Activated CD8-positive, alpha-beta memory T cell treated with anti-CD3 and anti-CD28 coated beads for 24 hours (primary cell): ENCODE data around the gene GHRH.

Source experiments
- DNase-seq: peaks from one replicate; pipeline ENCODE4 v3.0.0-alpha.2; 2020

Gene GHRH

DNA sequence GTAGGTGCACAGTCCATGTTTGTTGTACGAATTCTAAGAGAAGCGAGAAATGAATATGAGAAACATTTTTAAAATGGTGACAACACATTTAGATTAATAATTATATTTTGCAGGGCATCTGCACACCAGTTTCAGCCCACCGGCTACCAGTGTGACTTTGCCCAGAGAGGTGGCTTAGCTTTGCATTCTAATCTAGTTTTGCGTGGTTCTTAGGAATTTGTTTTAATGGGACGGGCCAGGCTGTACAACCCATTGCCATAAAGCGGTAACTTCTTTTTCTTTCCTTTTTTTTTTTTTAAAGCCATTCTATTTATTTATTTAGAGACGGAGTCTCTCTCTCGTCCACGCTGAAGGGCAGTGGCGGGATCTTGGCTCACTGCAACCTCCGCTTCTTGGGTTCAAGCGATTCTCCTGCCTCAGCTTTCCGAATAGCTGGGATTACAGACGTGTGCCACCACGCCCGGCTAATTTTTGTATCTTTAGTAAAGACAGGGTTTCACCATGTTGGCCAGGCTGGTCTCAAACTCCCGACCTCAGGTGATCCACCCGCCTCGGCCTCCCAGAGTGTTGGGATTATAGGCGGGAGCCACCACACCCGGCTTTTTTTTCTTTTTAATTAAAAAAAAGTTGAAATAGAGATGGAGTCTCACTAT is 28.7 kb upstream of the GHRH start:
- DNase-seq: no peak

DNA sequence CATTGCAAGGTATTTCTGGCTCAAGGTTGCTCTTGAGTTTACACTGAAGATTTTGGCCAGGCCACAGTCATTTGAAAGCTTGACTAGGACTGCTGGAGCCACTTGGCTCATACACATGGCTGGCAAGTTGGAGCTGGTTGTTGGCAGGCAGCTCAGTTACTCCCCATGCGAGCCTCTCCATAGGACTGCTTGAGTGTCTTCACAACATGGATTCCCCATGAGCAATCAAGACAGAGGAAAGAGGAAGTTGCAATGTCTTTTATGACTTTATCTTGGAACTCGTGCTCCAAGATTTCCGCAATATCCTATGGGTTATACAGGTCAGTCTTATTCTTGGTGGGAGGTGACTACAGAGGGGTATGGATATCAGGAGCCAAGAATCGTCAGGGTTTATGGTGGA is 26.5 kb upstream of the GHRH start:
- no peak for DNase-seq

DNA sequence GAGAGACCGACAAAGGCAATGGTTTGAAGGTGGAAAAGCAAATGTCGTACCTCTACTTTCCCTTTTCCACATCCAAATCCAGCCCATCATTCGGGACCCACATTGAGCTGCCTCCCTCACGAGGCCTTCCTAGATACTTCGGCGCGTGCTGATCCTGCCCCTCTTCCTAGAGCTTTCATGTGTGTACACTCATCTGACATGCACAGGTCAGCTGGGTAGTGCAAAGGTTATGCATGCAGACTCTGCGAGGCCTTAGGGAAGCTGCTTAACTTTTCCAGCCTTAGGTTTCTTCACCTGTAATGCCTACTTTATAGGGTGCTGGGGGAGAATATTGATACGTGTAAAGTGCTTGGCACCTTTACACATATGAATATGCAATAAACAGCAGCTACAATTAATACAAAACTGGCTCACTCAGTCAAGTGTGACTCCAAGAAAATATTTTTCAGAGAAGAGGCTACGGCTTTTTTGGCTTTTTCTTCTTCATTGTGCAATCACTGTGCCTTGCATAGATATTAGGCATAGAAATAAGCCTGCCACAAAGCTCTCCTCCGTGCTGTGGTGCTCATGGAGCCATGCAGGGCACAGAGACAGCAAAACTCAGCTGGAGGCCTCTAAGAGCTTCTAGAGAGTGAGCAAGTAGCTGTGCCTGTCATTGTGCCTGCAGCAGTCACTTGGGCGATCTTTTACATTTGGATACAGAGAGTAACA is 24.2 kb upstream of the GHRH start:
- no peak for DNase-seq

DNA sequence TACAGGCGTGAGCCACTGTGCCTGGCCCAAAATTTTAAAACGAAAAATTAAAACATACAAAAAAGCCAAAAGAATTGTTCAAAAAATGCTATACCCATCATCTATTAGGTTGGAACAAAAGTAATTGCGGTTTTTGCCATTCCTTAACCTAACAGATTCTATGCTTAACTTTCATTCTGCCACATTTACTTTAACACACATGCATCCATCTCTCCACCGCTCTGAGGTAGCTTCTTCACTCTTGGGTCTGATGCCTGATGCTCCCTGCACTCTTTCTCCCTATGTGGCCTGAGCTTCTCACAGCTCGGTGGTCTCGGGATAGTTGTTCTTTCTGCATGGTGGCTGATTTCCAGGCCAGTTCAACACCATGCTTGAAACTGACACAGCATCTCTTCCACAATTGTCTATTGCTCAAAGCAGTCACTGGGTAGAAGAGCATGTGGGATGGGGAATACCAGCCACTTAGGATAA is 23.1 kb upstream of the GHRH start:
- no peak for DNase-seq

DNA sequence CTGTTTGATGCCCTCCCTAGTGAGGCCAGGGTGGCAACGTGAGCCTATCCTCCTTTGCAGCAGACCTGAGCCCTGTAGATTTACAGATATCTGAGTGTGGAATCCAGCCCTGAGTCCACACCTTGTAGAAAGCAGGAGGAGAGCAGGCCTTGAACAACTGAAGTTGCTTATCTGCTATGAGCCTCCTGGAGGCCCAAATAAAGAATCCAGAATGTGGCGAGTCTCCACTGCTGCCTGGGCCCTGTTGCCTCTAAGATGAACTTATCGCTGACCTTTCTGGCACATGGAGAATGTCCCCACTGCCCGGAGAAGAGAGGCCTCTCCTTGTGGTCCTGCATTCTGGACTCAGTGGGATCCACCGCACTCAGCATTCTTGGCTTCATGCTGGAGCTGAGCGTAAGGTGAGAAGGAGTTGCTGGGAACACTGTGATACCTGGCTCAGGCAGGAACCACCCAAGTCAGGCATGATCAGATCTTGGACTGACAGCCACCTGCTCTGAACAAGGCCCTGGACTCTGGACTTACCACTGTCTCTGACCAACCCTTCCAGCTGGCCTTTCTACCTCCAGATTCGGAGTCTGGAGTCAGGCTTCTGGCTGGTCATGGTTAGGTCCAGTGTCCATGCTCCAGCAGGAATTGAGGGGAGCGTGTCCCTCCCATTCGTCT is 22.0 kb upstream of the GHRH start:
- no peak for DNase-seq

DNA sequence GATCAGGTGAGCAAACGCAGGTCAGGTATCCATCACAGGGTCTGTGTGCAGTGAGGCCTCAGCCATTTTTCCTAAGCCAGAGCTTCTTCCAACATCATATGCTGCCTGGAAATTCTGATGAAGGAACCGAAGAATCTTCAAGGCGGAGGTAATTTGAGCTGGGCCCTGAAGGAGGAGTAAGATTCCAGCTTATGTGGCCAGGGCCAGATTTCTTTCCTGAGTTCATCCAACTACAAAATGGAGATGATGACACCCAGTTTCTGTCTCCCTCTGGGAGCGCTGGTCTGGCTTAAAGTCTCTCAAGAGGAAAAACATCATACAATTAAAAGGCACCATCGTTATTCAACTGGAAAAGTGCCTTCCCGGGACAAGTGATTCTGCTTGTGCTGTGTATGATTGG is 20.9 kb upstream of the GHRH start:
- DNase-seq: no peak

DNA sequence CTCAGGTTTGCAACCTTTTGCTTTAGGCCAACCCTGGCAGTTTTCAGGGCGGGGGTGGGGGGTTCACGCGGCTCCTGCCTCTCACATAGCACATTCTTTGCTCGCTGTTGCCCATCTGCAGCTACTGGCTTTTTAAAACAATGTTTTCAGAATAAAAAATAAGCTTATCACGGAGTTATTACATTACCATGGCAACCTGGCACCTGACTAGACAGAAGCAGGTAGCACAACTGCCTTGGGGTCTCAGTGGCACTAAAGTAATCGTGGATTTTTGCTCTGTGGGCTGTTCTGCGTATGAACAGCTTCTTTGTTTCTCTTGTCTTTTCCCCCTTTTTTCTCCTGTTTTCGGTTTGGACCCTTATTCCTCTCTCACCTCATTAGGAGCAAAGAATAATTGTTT is 18.8 kb upstream of the GHRH start:
- no peak for DNase-seq

DNA sequence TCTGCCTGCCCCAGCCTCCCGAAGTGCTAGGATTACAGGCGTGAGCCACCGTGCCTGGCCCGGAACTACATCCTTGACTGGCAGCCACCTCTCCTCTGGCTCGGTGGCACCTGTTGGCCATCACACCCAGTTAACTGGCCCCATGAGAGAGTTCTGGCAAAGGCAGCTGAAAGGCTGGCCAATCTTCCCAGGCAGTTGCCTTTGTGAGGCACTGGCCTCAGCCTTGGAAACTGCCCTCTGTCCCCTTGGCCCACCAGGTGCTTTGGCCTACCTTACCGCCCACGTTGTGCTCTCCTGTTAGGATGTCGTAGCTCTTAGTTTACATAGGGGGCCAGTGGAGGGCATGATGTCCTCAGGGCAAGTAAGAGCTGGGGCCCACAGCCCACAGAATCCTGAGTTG is 18.2 kb upstream of the GHRH start:
- no peak for DNase-seq

DNA sequence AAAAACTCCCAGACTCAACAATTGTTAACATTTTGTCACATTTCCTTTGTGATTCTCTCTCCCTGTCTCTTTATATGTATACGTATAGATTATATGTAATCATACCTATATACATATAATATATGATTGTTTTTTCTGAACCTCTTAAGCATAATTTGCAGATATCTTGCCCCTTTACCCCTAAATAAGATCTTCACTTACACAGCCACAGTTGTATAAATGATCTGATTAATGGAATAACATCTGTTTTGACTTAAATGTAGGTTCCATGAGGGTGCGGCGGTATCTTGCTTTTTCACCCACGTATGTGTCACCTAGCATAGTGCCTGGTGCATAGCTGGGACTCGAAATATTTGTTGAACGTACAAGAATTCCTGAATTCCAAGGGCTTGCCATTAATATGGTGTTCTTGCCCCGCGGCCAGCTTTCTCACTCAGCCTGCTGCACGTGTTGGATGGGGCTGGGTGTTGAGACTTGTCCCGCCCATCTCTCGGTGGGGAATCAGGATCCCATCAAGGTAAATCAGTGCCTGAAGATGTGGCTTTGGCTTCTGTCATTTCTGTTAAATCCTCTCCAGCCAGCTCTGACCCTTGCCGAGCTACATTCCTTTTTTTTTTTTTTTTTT is 17.5 kb upstream of the GHRH start:
- DNase-seq: no peak

DNA sequence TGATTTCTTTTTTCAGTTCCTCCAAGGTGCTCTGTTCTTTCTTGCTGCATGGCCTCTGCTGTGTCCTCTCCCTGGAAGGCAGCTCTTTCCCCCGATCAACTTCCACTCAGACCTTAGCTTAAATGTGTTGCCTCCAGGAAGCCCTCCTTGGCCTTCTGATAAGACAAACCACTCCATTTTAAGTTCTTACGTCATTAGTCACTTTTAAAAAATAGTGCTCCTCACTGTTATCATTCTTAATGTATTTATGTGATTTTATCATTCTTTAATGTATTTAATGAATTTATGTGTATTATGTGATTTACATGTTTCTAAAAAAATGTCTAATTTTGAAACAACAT is 15.6 kb upstream of the GHRH start:
- no peak for DNase-seq

DNA sequence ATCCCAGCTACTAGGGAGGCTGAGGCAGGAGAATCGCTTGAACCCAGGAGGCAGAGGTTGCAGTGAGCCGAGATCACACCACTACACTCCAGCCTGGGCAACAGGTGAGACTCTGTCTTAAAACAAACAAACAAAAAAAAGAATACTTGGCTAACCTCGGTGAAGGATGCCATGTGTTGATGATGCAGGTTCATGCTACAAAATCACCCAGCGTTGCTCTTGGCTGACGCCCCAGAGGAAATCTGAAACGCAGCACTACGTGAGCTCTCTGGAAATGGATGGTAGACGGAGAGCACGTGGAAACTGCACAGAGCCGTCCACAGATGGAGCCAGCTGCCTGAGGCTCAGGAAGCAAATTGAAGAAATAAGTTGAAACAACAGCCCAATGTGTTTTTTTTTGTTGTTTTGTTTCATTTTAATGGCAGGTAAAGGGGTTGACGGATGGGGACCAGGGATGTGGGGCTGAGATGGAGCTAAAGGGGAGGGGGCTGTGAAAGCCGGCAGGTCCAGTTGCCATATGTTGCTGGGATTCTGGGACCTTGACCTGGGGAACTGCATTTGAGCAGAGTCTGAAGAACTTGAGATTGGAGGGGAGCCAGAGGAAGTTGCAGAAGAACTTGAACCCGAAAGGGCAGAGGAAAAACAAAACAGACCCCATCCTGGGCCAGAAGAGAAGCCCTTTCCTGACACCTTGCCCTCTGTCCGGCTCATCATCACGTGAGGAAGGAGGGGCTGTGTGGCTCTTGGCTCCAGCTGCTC is 15.1 kb upstream of the GHRH start:
- no peak for DNase-seq

DNA sequence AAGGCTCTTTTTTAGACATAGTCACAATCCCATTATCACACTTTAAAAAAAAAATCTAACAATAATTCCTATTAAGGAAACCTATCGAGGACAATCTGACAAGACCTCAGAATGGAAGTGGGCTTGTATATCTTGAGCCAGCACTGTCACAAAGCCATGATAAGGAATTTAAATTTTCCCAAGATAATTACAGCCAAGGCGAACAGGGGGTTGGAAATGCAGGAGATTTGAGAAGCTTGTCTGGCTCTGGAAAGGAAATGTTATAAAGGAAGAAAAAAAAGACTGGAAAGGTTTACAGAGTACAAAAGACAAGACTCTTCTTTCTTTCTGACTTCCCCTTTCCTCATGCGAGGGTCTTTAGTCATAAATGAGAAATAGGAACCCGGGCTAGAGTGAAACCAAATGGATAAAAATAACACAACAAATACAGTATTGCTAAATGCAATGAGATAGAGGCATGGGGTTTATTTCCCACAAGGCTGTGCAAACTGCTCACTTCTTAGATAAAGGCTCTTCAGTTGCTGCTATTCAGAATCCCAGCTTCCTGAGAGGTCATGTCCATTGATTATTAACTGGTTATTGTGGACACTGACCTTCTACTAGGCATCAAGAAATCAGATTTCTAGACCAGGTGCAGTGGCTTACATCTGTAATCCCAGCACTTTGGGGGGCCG is 13.4 kb upstream of the GHRH start:
- DNase-seq: no peak

DNA sequence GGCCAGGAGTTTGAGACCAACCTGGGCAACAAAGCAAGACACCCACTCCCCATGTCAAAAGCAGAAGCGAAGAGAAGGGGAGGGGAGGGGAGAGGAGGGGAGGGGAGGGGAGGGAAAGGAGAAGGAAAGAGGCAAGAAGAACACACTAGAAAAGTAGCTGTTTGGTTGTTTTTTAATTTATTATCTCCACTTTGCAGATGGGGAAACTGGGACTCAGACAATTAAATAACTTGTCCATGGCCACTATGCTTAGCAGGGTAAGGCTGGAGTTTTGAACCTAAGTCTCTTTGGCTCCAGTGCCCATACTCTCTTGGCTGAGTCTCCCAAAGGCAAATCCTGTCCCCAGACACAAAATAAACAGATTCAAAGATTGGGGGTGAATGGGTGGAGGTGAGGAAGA is 12.4 kb upstream of the GHRH start:
- DNase-seq: no peak

DNA sequence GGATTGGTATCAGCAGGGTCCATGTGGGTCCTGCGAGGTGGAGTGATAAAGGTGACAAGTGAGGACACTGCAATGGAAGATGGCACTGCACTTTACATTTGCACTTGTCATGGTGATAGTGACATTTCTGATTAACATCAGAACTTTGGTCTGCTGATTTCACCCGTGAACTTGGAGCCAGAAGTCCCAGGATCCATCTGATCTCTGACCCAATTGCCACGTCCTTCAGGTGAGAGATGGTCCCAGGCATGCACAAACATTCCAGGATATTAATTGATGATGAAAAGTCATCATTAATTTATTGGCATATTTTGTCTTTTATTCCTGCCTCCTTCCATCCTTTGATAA is 9.8 kb upstream of the GHRH start:
- DNase-seq: no peak

DNA sequence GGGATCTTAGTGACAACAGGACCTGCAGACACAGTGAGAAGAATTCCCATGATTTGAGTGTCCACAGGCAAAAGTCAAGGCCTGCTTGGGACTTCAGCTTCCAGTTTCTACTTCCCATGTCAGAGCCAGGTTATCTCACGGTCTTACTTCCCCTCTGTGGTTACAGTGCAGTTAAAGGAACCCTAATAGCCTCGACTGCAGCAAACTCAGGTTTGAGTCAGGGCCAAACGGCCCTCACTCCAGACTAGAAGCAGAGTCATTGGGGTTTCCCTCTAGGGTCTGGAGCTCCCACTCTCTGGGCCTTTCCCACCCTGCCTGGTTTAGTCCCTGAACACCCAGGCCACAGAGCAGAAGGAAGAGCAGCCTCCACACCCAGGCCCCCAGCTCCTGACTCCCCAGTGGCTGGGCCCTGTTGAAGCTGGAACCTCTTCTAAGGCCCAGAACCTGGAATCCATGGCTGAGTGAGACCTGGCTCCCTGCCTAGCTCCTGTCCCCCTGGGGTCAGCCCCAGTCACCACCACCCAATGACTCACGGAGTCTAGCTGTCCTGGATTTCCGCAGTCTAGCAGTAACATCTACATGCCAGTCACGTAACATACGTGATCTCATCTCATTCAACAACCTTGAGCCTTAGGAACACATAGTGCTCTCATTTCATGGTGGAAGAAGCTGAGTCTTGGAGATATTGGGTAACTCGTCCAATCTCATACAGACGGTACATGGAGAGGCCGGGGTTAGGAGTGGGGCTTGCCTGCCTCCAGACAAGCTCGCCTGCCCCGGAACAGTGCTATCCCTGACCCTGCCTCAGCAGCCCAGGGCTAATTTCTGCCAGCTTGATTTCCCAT is 9.2 kb upstream of the GHRH start:
- no peak for DNase-seq

DNA sequence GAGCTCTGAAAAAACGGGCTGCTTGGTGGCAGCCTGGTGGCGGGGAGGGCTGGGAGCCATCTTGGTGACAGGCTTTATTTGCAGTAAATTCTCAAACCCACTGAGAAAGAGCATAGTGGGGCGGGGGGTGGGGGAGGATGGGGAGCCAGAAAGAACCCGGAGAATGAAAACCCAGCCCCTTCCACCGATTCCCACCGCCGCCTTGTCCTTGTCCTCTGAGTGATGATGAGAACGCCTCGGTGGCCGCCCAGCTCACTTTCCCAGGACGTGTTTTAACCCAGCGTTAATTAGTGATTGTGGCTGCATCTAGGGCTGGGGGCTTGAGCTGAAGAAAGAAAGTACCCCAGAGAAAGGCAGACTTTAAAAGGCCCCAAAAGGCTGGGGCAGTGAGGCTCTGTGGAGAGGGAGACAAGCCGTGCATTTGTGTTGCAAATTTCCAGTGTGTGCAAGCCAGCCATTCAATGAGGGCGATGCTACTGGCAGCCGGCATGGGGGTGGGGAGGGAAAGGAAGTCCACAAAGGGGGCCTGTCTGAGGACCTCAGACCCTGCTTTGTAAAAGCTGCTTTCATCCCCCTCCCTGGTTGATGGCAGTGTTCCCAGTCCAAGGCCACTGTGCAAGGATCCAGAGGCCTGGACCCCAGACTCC is 6.2 kb upstream of the GHRH start:
- no peak for DNase-seq

DNA sequence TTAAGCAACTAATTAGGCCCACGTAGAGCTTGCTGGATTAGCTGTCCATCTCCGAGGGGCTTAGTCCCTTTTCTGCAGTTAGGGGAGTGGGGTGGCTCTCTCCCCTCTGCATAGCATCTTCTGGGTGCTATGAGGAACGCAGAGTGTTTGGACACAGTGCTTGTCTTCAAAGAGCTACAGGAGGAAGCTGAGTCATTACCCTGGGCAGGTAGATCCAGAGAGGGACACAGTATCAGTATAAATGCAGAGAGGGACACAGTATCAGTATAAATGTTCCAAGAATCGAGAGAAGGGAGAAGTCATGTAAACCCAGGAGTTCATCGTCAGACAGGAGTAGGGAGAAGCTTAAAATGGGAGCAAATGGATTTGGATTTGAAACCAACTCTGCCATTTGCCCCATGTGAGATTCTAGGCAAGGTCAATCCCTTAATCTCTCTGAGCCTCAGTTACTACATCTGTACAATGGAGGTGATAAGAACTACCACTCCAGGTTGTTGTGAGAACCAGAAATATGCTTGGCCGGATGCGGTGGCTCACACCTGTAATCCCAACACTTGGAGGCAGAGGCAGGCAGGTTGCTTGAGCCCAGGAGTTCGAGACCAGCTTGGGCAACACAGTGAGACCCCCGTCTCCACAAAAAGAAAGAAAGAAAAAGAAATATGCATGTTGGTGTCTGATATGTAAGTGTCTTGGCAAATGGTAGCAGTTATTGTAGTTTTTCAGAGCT is 5.5 kb upstream of the GHRH start:
- no peak for DNase-seq

DNA sequence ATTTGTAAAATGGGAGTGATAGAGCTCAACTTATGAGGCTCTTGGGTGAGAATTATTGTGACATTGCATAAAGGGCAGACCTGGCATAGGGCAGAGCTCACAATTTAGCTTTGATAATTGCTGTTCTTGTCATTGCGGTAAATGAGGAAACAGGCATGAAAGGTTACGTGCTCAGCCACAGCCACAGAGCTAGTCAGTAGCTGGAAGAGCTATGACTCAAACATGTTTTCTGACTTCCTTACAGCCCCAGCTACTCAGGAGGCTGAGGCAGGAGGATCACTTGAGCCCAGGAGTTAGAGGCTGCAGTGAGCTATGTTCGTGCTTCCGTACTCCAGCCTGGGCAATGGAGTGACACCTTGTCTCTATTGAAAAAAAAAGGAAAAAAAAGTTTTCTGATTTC is 3.5 kb upstream of the GHRH start:
- no peak for DNase-seq

DNA sequence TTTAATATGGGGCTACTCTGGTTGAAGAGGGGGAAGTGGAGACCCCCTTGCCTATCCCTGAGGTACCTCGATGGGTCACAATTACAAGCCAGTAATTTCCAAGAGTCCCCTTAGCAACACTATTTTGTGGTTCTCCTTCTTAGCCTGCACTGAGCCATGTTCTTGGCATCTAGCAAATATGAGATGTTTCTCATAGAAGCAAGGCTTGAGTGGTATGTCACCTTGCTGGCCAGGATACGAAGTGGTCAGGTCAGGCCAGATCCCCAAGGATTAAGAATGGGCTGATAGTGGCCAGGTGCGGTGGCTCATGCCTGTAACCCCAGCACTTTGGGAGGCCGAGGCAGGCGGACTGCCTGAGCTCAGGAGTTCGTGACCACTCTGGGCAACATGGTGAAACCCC is 2.1 kb upstream of the GHRH start:
- no peak for DNase-seq

DNA sequence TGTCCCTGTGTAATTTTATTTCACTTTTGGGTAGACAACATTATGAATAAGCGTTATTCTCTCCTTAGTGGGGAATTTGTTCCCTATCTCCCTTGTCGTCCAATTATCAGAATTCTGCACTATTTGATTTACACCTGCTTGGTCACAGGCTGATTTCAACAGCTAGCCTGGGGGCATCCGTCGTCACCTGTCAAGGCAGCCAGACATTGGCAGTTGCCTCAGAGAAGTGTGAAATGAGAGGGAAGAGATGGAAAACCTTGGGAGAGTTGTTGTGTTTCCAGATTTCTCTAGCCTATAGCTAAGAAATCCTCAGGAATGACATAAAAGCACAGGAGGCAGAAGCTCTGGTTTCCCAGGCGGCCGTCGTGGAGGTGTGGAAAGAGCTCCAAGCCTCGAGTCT is 891 bp upstream of the GHRH start:
- DNase-seq: no peak

DNA sequence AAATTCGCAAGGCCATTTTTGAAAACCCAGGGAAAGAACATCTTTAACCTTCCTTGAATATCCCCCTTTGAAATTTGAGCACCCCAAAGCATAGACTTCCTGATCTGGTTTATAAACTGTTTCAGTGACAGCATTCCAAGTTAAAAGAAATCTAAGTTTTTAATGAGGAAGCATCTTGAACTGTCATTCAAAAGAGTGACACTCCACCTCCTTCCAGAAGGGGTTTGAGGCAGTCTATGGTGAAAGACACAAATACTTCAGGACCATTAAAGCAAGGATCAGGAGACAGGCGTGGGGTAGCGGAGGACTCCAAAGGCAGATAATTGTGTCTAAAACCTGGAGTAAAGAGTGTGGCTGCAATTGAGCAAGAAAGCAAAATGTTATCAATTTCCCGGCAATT is 691 bp downstream of the GHRH start:
- no peak for DNase-seq
